Subcutaneous adipose tissue (tissue), 4 donors: Measurements from ENCODE around the gene MVD. TPM values are rescaled to one million over a fixed set of nuclear protein-coding genes. Genes with fewer than 3 reads are reported as not detected.

Experiments used
- total RNA-seq, 4 donors: library from RNA; depleted of rRNA; stranded (reverse); fragments of >200 nt; gene quantifications; one replicate each; pipeline ENCODE4 v1.1.0, GENCODE V29; 2016
- TF ChIP-seq, protein P1 (sequence below): fragments of 450-650 bp; IDR thresholded peaks from one replicate; pipeline ENCODE4 v1.5.1; 2016; ENCODE audit warnings: low read depth, mild to moderate bottlenecking, control low read depth, antibody characterized with exemption, moderate library complexity

Gene MVD
- total RNA-seq, 4 donors from 2014 or later, result 10.1 to 23.4 (median 16.9) TPM

DNA sequence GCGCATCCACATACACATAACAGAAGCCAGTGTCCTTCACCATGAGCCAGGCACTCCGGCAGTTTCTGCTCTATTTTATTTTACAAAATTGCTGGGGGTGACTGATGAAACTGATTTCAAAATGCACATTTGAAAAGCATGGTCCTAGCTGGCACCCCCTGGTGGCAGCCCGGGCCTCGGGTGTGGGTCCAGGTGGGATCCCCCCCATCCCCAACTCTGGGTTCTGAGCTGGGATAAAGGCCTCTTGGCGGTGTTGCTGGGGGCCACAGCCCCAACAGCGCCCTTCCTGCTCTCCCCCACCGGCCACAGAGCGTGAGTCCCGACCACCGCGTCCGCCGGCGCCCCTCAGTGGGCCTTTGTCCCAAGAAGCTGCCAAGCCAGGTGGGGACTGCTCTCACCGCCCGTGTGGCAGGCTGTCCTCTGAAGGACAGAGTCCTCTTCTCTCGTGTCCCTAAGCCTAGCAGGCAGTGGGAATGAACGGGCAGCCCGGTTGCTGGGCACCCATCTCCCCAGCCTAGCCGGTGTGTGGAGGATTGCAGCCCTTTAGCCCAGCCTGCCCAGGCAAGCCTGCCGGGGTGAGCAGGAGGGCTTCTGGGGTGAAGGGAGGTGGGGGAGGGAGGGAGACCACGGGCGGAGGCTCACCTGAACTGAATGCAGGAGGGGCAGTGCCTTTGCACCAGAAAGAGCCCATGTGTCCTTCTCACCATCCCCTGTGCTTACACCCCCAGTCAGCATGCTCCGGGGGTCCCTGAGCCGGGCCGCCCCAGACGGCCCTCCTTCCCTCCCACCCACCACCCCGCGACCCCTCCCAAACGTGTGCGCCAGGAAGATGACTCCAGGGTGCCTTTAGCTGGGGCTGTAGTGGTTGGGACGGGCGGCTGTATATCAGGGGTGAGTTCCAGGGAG is 22.5 kb upstream of the MVD start:
- TF ChIP-seq, protein P1, sequence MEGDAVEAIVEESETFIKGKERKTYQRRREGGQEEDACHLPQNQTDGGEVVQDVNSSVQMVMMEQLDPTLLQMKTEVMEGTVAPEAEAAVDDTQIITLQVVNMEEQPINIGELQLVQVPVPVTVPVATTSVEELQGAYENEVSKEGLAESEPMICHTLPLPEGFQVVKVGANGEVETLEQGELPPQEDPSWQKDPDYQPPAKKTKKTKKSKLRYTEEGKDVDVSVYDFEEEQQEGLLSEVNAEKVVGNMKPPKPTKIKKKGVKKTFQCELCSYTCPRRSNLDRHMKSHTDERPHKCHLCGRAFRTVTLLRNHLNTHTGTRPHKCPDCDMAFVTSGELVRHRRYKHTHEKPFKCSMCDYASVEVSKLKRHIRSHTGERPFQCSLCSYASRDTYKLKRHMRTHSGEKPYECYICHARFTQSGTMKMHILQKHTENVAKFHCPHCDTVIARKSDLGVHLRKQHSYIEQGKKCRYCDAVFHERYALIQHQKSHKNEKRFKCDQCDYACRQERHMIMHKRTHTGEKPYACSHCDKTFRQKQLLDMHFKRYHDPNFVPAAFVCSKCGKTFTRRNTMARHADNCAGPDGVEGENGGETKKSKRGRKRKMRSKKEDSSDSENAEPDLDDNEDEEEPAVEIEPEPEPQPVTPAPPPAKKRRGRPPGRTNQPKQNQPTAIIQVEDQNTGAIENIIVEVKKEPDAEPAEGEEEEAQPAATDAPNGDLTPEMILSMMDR, result no peak

DNA sequence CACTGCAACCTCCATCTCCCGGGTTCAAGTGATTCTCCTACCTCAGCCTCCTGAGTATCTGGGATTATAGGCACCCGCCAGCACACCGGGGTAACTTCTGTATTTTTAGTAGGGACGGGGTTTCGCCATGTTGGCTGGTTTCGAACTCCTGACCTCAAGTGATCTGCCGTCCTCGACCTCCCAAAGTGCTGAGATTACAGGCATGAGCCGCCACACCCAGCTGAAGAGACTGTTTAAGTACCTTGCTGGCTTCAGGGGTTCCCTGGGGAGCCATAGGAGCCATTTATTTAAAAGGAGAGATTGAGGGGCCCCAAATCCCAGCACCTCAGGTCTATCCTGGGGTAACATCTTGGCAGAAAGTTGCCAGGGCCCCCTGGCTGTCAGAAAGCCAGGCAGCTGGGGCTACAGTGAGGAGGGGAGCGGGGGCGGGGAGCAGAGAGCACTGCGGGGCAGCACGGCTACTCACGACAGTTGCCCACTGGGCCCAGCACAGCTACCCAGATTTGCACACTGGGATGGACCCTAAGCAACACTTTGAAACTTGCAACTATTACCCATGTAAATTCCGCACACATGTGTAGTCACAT is 21.8 kb upstream of the MVD start:
- TF ChIP-seq, protein P1, result no peak

DNA sequence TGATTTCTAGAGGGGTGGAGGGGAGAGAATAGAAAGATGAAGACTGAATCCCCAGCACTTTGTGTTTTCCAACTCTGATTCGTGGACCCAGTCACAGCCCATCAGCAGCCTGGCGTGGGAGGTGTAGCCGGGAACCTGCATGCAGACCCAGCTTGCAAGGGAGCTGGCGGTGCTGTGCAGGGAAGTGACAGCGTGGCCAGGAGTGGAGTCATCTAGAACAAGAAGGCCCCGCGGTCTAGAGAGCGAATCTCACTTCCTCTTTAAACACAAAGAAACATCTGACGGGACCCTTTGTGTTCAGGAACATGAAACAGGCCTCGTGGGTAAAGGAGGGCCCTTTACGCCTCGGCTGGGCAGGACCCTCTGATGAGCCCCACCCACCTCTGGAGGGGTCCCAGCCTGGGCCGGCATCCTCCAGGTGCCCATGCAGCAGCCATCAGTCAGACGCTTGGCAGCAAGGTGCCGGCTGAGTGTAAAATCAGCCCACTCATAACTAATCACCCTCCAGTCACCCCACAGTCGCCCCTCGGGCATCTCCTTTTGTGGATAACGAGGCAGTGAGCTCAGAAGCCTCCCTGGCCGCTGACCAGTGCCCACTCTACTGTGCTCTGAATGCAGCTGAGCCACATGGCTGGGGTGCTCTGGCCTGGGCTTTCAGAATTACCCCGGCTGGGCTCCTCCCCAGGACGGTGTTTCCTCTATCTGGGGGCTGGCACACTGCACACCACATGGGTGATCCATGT is 19.0 kb upstream of the MVD start:
- TF ChIP-seq, protein P1, result no peak

DNA sequence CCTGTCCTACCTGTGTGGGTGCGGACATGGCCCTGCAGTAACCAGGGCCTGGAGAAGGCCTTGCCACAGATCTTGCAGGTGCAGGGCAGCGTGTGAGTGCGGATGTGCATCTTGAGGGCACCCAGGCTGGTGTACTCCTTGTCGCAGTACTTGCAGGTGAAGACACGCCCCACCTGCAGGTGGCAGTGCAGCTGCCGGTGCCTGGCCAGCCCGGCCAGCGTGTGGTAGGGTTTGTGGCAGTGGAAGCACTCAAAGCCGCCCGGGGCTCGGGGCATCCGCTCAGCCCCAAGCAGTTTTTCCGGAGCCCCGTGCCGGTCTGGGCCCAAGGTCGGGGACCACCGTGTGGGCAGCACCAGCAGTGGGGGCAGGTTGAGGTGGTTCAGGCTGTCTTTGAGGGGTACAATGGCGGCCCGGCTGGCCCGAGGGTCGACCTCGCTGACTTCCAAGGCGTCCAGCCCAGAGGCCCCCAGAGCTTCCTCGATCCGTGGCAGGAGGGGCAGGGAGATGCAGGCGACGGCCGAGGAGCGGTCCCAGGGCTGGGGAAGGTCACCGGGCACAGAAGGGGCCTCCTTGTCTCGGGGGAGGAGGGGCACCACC is 18.3 kb upstream of the MVD start:
- TF ChIP-seq, protein P1, result no peak

DNA sequence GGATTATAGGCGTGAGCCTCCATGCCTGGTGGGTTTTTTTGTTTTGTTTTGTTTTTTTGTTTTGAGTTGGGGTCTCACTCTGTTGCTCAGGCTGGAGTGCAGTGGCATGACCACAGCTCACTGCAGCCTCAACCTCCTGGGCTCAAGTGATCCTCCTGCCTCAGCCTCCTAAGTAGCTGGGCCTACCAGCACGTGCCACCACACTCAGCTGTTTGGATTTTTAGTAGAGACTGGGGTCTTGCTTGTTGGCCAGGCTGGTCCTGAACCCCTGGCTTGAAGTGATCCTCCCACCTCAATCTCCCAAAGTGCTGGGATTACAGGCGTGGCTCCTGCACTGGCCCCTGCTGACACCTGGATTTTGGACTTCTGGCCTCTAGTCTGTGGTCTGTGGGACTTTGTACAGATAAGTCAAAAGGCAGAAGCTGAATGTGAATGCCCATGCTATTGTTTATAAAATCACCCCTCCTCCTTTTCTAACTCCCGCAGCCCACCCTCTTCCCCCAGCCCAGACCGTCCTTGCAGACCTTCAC is 17.7 kb upstream of the MVD start:
- TF ChIP-seq, protein P1, result no peak

DNA sequence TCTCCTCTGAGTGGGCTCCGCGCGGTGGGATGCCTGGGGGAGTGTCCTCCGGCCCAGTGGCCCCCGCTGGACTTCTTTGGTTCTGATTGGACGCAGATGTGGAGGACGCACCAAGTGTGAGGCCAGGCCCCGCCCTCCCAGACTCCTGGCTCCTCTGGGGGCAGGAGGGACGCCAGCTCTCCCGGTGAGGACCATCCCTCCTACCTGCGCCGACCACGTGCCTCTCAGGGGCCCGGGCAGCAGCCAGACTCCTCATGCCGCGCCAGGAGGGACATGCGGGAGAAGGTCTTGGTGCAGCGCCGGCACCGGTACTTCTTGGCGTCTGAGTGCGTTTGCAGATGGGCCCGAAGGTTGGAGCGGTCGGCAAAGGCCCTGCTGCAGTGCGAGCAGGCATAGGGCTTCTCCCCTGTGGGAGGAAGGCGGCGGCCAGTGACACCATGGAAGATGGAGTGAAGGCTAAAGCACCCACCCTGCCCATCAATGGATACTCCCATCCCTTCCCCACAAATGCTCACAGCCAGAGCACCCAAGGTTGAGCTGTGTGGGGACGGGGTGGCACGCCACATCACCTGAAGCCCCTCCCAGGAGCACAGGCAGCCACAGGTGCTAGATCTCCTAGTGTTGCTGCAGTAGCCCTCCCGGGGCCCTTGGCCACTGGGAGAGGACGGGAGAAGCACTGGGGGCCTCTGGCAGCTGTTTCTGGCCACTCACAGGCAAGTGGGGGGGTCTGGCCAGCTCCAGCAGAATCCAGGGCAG is 15.5 kb upstream of the MVD start:
- TF ChIP-seq, protein P1, result no peak
